IPS-20b (cell line): ENCODE results near the gene FUZ.

Source experiments
- H3K27ac ChIP-seq: one replicate; pipeline ENCODE4 v1.5.1; 2013; ENCODE audit warnings: low read length
- H3K27me3 ChIP-seq: 2 replicates; pipeline ENCODE4 v1.6.1; 2013; ENCODE audit warnings: mild to moderate bottlenecking, low read length, inconsistent platforms; ENCODE audit not compliant: insufficient read depth
- H3K36me3 ChIP-seq: 2 replicates; pipeline ENCODE4 v1.6.1; 2013; ENCODE audit warnings: low read depth, mild to moderate bottlenecking, inconsistent platforms, low read length, moderate library complexity; ENCODE audit not compliant: insufficient read depth
- H3K4me1 ChIP-seq: 2 replicates; pipeline ENCODE4 v1.6.1; 2013; ENCODE audit warnings: mild to moderate bottlenecking, control low read depth, inconsistent platforms, low read length, moderate library complexity; ENCODE audit not compliant: insufficient read depth
- H3K4me3 ChIP-seq: 2 replicates; pipeline ENCODE4 v1.5.1; 2013; ENCODE audit warnings: mild to moderate bottlenecking, low read length, inconsistent platforms
- H3K9ac ChIP-seq: 2 replicates; pipeline ENCODE4 v1.6.1; 2013; ENCODE audit warnings: low read depth, mild to moderate bottlenecking, inconsistent platforms, low read length, moderate library complexity
- H3K9me3 ChIP-seq: 2 replicates; pipeline ENCODE4 v1.6.1; 2013; ENCODE audit warnings: mild to moderate bottlenecking, low read depth, low read length, inconsistent platforms; ENCODE audit not compliant: insufficient read depth

Gene FUZ

GRCh38 chr19:49838885-49839588 lies 25.9 kb upstream of the FUZ start:
- no peak overlapping the region for H3K27ac ChIP-seq
- H3K4me1 ChIP-seq: no peaks in the 10 kb centered on the region
- H3K4me3 ChIP-seq: no peak overlapping the region
- no peaks in the 10 kb centered on the region for H3K9me3 ChIP-seq
- no peak overlapping the region for H3K9ac ChIP-seq
- H3K27me3 ChIP-seq: no peaks in the 10 kb centered on the region
- peaks cover 55% of the 10 kb centered on the region for H3K36me3 ChIP-seq

GRCh38 chr19:49837425-49837824 lies 24.3 kb upstream of the FUZ start:
- Histone ChIP-seq H3K9me3 (no peaks in the 10 kb centered on the region), H3K36me3 (peaks cover 68% of the 10 kb centered on the region)

GRCh38 chr19:49837009-49837310 lies 23.9 kb upstream of the FUZ start:
- Histone ChIP-seq H3K9ac (no peak overlapping the region), H3K36me3 (peaks cover 72% of the 10 kb centered on the region), H3K27ac (no peak overlapping the region)

More at GRCh38 chr19:49837425-49837824, 24.3 kb upstream of the FUZ start:
- H3K27ac ChIP-seq: no peak overlapping the region
- H3K27me3 ChIP-seq: no peaks in the 10 kb centered on the region
- H3K4me3 ChIP-seq: no peak overlapping the region
- no peaks in the 10 kb centered on the region for H3K4me1 ChIP-seq
- no peak overlapping the region for H3K9ac ChIP-seq

GRCh38 chr19:49836176-49837008 lies 23.3 kb upstream of the FUZ start:
- Histone ChIP-seq H3K9ac (no peak overlapping the region), H3K9me3 (no peaks in the 10 kb centered on the region), H3K27me3 (no peaks in the 10 kb centered on the region), H3K36me3 (peaks cover 77% of the 10 kb centered on the region), H3K4me1 (no peaks in the 10 kb centered on the region), H3K4me3 (no peak overlapping the region), H3K27ac (no peak overlapping the region)

More at GRCh38 chr19:49837009-49837310, 23.9 kb upstream of the FUZ start:
- Histone ChIP-seq H3K4me3 (no peak overlapping the region), H3K4me1 (no peaks in the 10 kb centered on the region), H3K9me3 (no peaks in the 10 kb centered on the region), H3K27me3 (no peaks in the 10 kb centered on the region)

- H3K27ac ChIP-seq: no peak overlapping the region
- H3K9me3 ChIP-seq: no peaks in the 10 kb centered on the region
- H3K36me3 ChIP-seq: peaks cover 82% of the 10 kb centered on the region
- H3K9ac ChIP-seq: no peak overlapping the region
- H3K27me3 ChIP-seq: no peaks in the 10 kb centered on the region
- no peak overlapping the region for H3K4me3 ChIP-seq
- H3K4me1 ChIP-seq: no peaks in the 10 kb centered on the region
Measured at GRCh38 chr19:49835562-49835961, 22.5 kb upstream of the FUZ start.

GRCh38 chr19:49833599-49833998 lies 20.5 kb upstream of the FUZ start:
- Histone ChIP-seq H3K4me3 (no peak overlapping the region), H3K27ac (no peak overlapping the region), H3K9ac (no peak overlapping the region), H3K4me1 (no peaks in the 10 kb centered on the region), H3K36me3 (peaks cover 76% of the 10 kb centered on the region), H3K9me3 (no peaks in the 10 kb centered on the region), H3K27me3 (no peaks in the 10 kb centered on the region)

- no peaks in the 10 kb centered on the region for H3K27me3 ChIP-seq
- H3K9ac ChIP-seq: no peak overlapping the region
- no peaks in the 10 kb centered on the region for H3K9me3 ChIP-seq
- no peaks in the 10 kb centered on the region for H3K4me1 ChIP-seq
- peaks cover 66% of the 10 kb centered on the region for H3K36me3 ChIP-seq
- no peak overlapping the region for H3K4me3 ChIP-seq
- no peak overlapping the region for H3K27ac ChIP-seq
Measured at GRCh38 chr19:49832556-49832955, 19.5 kb upstream of the FUZ start.

- no peaks in the 10 kb centered on the region for H3K27me3 ChIP-seq
- peaks cover 59% of the 10 kb centered on the region for H3K36me3 ChIP-seq
- H3K9ac ChIP-seq: no peak overlapping the region
- no peaks in the 10 kb centered on the region for H3K4me1 ChIP-seq
- no peaks in the 10 kb centered on the region for H3K9me3 ChIP-seq
- H3K4me3 ChIP-seq: no peak overlapping the region
- no peak overlapping the region for H3K27ac ChIP-seq
Measured at GRCh38 chr19:49831592-49831991, 18.5 kb upstream of the FUZ start.

GRCh38 chr19:49830766-49831165 lies 17.7 kb upstream of the FUZ start:
- Histone ChIP-seq H3K9me3 (no peaks in the 10 kb centered on the region), H3K27me3 (no peaks in the 10 kb centered on the region), H3K4me1 (no peaks in the 10 kb centered on the region), H3K36me3 (peaks cover 53% of the 10 kb centered on the region), H3K4me3 (no peak overlapping the region), H3K27ac (no peak overlapping the region), H3K9ac (no peak overlapping the region)

- Histone ChIP-seq H3K4me3 (no peak overlapping the region), H3K9ac (no peak overlapping the region), H3K27ac (no peak overlapping the region), H3K27me3 (no peaks in the 10 kb centered on the region), H3K4me1 (no peaks in the 10 kb centered on the region), H3K9me3 (no peaks in the 10 kb centered on the region), H3K36me3 (peaks cover 46% of the 10 kb centered on the region)
Measured at GRCh38 chr19:49829721-49830120, 16.6 kb upstream of the FUZ start.

GRCh38 chr19:49829200-49829599 lies 16.1 kb upstream of the FUZ start:
- H3K4me3 ChIP-seq: no peak overlapping the region
- H3K27ac ChIP-seq: no peak overlapping the region
- no peaks in the 10 kb centered on the region for H3K4me1 ChIP-seq
- H3K36me3 ChIP-seq: peaks cover 42% of the 10 kb centered on the region
- no peaks in the 10 kb centered on the region for H3K27me3 ChIP-seq
- no peaks in the 10 kb centered on the region for H3K9me3 ChIP-seq
- no peak overlapping the region for H3K9ac ChIP-seq

GRCh38 chr19:49827034-49827433 lies 13.9 kb upstream of the FUZ start:
- Histone ChIP-seq H3K4me3 (no peak overlapping the region), H3K9me3 (no peaks in the 10 kb centered on the region), H3K27ac (no peak overlapping the region), H3K4me1 (no peaks in the 10 kb centered on the region), H3K9ac (no peak overlapping the region), H3K27me3 (no peaks in the 10 kb centered on the region), H3K36me3 (peaks cover 37% of the 10 kb centered on the region)
